ENCODE measurements around the gene HTRA3. TPM values are rescaled to one million over a fixed set of nuclear protein-coding genes. Genes with fewer than 3 reads are reported as not detected.

Gene HTRA3
- total and polyA plus RNA-seq, 2 experiments from 2014 or later: 1.3 to 3.6 TPM

GRCh38 chr4:8355306-8355705 lies 85.8 kb downstream of the HTRA3 start:
- H3K9me2 ChIP-seq (ENCODE audit: insufficient read depth): peaks cover 10% of the 10 kb centered on the region
- H3K79me2 ChIP-seq (replicated peaks; ENCODE audit: insufficient read depth): no peaks in the 10 kb centered on the region
- H3K4me3 ChIP-seq: no peak overlapping the region
- no peaks in the 10 kb centered on the region; the same call in 1 of the 2 replicates for H3F3A ChIP-seq (replicated peaks; ENCODE audit: low read depth)
- Mint-ChIP-seq H3K4me1 (peaks cover 53% of the 10 kb centered on the region), H3K4me3 (no peak overlapping the region), H3K36me3 (ENCODE audit: low read depth) (peaks cover 4% of the 10 kb centered on the region; the same call in 2 of the 3 replicates), H3K27me3 (ENCODE audit: insufficient read depth, low read depth, poor library complexity) (peaks cover 21% of the 10 kb centered on the region), H3K9me3 (peaks cover 5% of the 10 kb centered on the region; the same call in 2 of the 3 replicates), H3K27ac (no peak overlapping the region)
- DNase-seq (ENCODE audit: low spot score) (no peak), ATAC-seq (no peak)
- H3K27me3 ChIP-seq (ENCODE audit: insufficient read depth): peaks cover 20% of the 10 kb centered on the region
- no peaks in the 10 kb centered on the region for H4K20me1 ChIP-seq (replicated peaks; ENCODE audit: insufficient read depth)
- peaks cover 32% of the 10 kb centered on the region for H3K4me1 ChIP-seq (ENCODE audit: insufficient read depth)
- no peak for TF ChIP-seq JUNB (IDR thresholded peaks at IDR 0.05; ENCODE audit: unreplicated experiment)
- H3K27ac ChIP-seq (ENCODE audit: low read depth): no peak overlapping the region
- no peaks in the 10 kb centered on the region for H3K36me3 ChIP-seq (ENCODE audit: insufficient read depth)
- no peak overlapping the region for H3K4me2 ChIP-seq
- no peak overlapping the region for H2AFZ ChIP-seq

GRCh38 chr4:8355864-8356565 lies 86.5 kb downstream of the HTRA3 start:
- Histone ChIP-seq H3K27ac (ENCODE audit: low read depth) (no peak overlapping the region), H3K27me3 (ENCODE audit: insufficient read depth) (peaks cover 27% of the 10 kb centered on the region), H3K4me2 (no peak overlapping the region), H3K9me2 (ENCODE audit: insufficient read depth) (peaks cover 10% of the 10 kb centered on the region), H4K20me1 (replicated peaks; ENCODE audit: insufficient read depth) (no peaks in the 10 kb centered on the region), H3K4me3 (no peak overlapping the region), H3F3A (replicated peaks; ENCODE audit: low read depth) (no peaks in the 10 kb centered on the region; the same call in 1 of the 2 replicates), H3K36me3 (ENCODE audit: insufficient read depth) (no peaks in the 10 kb centered on the region), H3K79me2 (replicated peaks; ENCODE audit: insufficient read depth) (no peaks in the 10 kb centered on the region), H2AFZ (no peak overlapping the region), H3K4me1 (ENCODE audit: insufficient read depth) (peaks cover 32% of the 10 kb centered on the region)
- H3K9me3 Mint-ChIP-seq: peaks cover 10% of the 10 kb centered on the region
- H3K4me3 Mint-ChIP-seq: no peak overlapping the region
- peaks cover 25% of the 10 kb centered on the region for H3K27me3 Mint-ChIP-seq (ENCODE audit: insufficient read depth, low read depth, poor library complexity)
- no peak for ATAC-seq
- no peak for TF ChIP-seq EZH2 (IDR thresholded peaks at IDR 0.05; ENCODE audit: low read depth, unreplicated experiment)
- TF ChIP-seq, protein P1, sequence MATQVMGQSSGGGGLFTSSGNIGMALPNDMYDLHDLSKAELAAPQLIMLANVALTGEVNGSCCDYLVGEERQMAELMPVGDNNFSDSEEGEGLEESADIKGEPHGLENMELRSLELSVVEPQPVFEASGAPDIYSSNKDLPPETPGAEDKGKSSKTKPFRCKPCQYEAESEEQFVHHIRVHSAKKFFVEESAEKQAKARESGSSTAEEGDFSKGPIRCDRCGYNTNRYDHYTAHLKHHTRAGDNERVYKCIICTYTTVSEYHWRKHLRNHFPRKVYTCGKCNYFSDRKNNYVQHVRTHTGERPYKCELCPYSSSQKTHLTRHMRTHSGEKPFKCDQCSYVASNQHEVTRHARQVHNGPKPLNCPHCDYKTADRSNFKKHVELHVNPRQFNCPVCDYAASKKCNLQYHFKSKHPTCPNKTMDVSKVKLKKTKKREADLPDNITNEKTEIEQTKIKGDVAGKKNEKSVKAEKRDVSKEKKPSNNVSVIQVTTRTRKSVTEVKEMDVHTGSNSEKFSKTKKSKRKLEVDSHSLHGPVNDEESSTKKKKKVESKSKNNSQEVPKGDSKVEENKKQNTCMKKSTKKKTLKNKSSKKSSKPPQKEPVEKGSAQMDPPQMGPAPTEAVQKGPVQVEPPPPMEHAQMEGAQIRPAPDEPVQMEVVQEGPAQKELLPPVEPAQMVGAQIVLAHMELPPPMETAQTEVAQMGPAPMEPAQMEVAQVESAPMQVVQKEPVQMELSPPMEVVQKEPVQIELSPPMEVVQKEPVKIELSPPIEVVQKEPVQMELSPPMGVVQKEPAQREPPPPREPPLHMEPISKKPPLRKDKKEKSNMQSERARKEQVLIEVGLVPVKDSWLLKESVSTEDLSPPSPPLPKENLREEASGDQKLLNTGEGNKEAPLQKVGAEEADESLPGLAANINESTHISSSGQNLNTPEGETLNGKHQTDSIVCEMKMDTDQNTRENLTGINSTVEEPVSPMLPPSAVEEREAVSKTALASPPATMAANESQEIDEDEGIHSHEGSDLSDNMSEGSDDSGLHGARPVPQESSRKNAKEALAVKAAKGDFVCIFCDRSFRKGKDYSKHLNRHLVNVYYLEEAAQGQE (IDR thresholded peaks at IDR 0.05; ENCODE audit: unreplicated experiment): no peak
- TF ChIP-seq CREB1 (CRISPR knock-in tag; IDR thresholded peaks at IDR 0.05; ENCODE audit: low read depth): no peak
- DNase-seq (ENCODE audit: low spot score): no peak
- H3K4me1 Mint-ChIP-seq: peaks cover 48% of the 10 kb centered on the region
- H3K27ac Mint-ChIP-seq: no peak overlapping the region
- H3K36me3 Mint-ChIP-seq (ENCODE audit: low read depth): peaks cover 9% of the 10 kb centered on the region

Other genes starting within 250 kb of the HTRA3 start
- gene ABLIM2, start 110.9 kb upstream of the HTRA3 start, total RNA-seq (2014; rRNA removed; shearing (Covaris generic)): 1.0 and 4.3 TPM in 2 replicates
- gene ABLIM2, start 110.9 kb upstream of the HTRA3 start, polyA plus RNA-seq (2016; fragmentation: Nextera tagmentation; extraction: Ambion mirVana): 0.78 and 1.5 TPM in 2 replicates
- 0.07 TPM in 1 of 2 replicates, not detected in the other for gene SH3TC1, start 70.5 kb upstream of the HTRA3 start, total RNA-seq (2014; rRNA removed; shearing (Covaris generic))
- gene SH3TC1, start 70.5 kb upstream of the HTRA3 start, polyA plus RNA-seq (2016; fragmentation: Nextera tagmentation; extraction: Ambion mirVana): not detected in 2 replicates
- gene ACOX3, start 171.0 kb downstream of the HTRA3 start, total RNA-seq (2014; rRNA removed; shearing (Covaris generic)): 14.9 and 17.2 TPM in 2 replicates
- 4.8 and 6.4 TPM in 2 replicates for gene ACOX3, start 171.0 kb downstream of the HTRA3 start, polyA plus RNA-seq (2016; fragmentation: Nextera tagmentation; extraction: Ambion mirVana)
- 36.7 and 49.8 TPM in 2 replicates for gene TRMT44, start 171.0 kb downstream of the HTRA3 start, total RNA-seq (2014; rRNA removed; shearing (Covaris generic))
- gene TRMT44, start 171.0 kb downstream of the HTRA3 start, polyA plus RNA-seq (2016; fragmentation: Nextera tagmentation; extraction: Ambion mirVana): 10.3 TPM in 2 replicates